T-helper 22 cell (primary cell): ENCODE data around the gene MAP2K2.
"Not testable (repeated sequence)": the region's sequence is repeated elsewhere in the genome, so short reads cannot be mapped to it uniquely, and the experiment has no call there.

Experiments used
- DNase-seq: peaks from one replicate; pipeline ENCODE4 v3.0.0-alpha.2; 2020; ENCODE audit warnings: low read depth

The MAP2K2 gene

GRCh38 chr19:4130744-4131438 is 7.0 kb upstream of the MAP2K2 start:
- DNase-seq, result no peak

GRCh38 chr19:4129050-4129449 is 5.1 kb upstream of the MAP2K2 start:
- DNase-seq, result not testable (repeated sequence)

- DNase-seq, result not testable (repeated sequence)
These were observed 3.4 kb upstream of the MAP2K2 start for GRCh38 chr19:4127322-4127721.

- DNase-seq, result no peak
These were observed 716 bp upstream of the MAP2K2 start for GRCh38 chr19:4124638-4125037.

- DNase-seq, result no peak
These were observed 1.4 kb downstream of the MAP2K2 start for GRCh38 chr19:4122480-4122879.

GRCh38 chr19:4121815-4122214 is 2.1 kb downstream of the MAP2K2 start:
- no peak for DNase-seq

GRCh38 chr19:4121273-4121612 is 2.7 kb downstream of the MAP2K2 start:
- DNase-seq, result no peak

GRCh38 chr19:4120559-4121272 is 3.2 kb downstream of the MAP2K2 start:
- DNase-seq, result no peak

GRCh38 chr19:4119763-4120162 is 4.2 kb downstream of the MAP2K2 start:
- DNase-seq, result no peak

GRCh38 chr19:4115818-4116385 is 8.0 kb downstream of the MAP2K2 start:
- DNase-seq, result no peak

GRCh38 chr19:4115050-4115817 is 8.7 kb downstream of the MAP2K2 start:
- peak; percentile 46 for DNase-seq

GRCh38 chr19:4114181-4114580 is 9.7 kb downstream of the MAP2K2 start:
- no peak for DNase-seq

GRCh38 chr19:4113398-4114088 is 10.4 kb downstream of the MAP2K2 start:
- DNase-seq, result no peak

GRCh38 chr19:4112367-4112766 is 11.6 kb downstream of the MAP2K2 start:
- DNase-seq, result no peak

GRCh38 chr19:4109626-4109945 is 14.3 kb downstream of the MAP2K2 start:
- DNase-seq, result no peak

- peak; percentile 68 for DNase-seq
These were observed 14.9 kb downstream of the MAP2K2 start for GRCh38 chr19:4108767-4109625.

- no peak for DNase-seq
These were observed 20.9 kb downstream of the MAP2K2 start for GRCh38 chr19:4103080-4103433.

GRCh38 chr19:4102339-4103079 is 21.4 kb downstream of the MAP2K2 start:
- no peak for DNase-seq

- no peak for DNase-seq
These were observed 22.5 kb downstream of the MAP2K2 start for GRCh38 chr19:4101496-4101770.

- no peak for DNase-seq
These were observed 23.1 kb downstream of the MAP2K2 start for GRCh38 chr19:4100647-4101495.
